HepG2 (cell line): Measurements from ENCODE around the gene MYADML2. TPM values are rescaled to one million over a fixed set of nuclear protein-coding genes. Genes with fewer than 3 reads are reported as not detected.

ENCODE experiments used
- FOXO4 ChIP-seq: sonication (generic); formaldehyde crosslinking; conservative IDR thresholded peaks from 2 replicates; pipeline ENCODE4 v1.8.1; 2023; ENCODE audit warnings: missing genetic modification reagents
- MAZ ChIP-seq, 2 experiments: sonication (generic) in 1 of 2; formaldehyde crosslinking in 1 of 2; IDR thresholded peaks; 2 replicates each; pipeline versions ENCODE4 v1.5.0 to v1.6.1; 2012 to 2020; ENCODE audit warnings: low read depth in 2 of 2, mild to moderate bottlenecking in 2 of 2, borderline replicate concordance in 1 of 2, improper control_type of control experiment in 1 of 2, low read length in 1 of 2, missing genetic modification reagents in 1 of 2, moderate library complexity in 1 of 2
- MED8 ChIP-seq: sonication (generic); formaldehyde crosslinking; IDR thresholded peaks from 2 replicates; pipeline ENCODE4 v1.8.1; 2023; ENCODE audit warnings: mild to moderate bottlenecking, missing genetic modification reagents; ENCODE audit not compliant: insufficient replicate concordance
- MLLT10 ChIP-seq: sonication (generic); formaldehyde crosslinking; IDR thresholded peaks from 2 replicates; pipeline ENCODE4 v1.4.0; 2020; ENCODE audit warnings: missing genetic modification reagents
- MTERF4 ChIP-seq: sonication (generic); formaldehyde crosslinking; IDR thresholded peaks from 2 replicates; pipeline ENCODE4 v1.8.0; 2023; ENCODE audit warnings: mild to moderate bottlenecking, missing genetic modification reagents
- NR2F2 ChIP-seq: IDR thresholded peaks from 2 replicates; pipeline ENCODE4 v1.6.1; 2012; ENCODE audit warnings: low read depth, inconsistent platforms, borderline replicate concordance
- SNRNP70 ChIP-seq: fragments of 200-400 bp; formaldehyde crosslinking; IDR thresholded peaks from 2 replicates; pipeline ENCODE4 v1.6.1; 2017; ENCODE audit warnings: mild to moderate bottlenecking, low read depth, low read length, moderate library complexity
- SP1 ChIP-seq, 2 experiments: fragments of 450-650 bp in 1 of 2; sonication (generic) in 1 of 2; formaldehyde crosslinking in 1 of 2; IDR thresholded peaks; 2 replicates each; pipeline versions ENCODE4 v1.4.0 to v1.6.1; 2016 to 2020; ENCODE audit warnings: missing genetic modification reagents in 1 of 2
- SRY ChIP-seq: sonication (generic); formaldehyde crosslinking; IDR thresholded peaks from 2 replicates; pipeline ENCODE4 v1.8.0; 2022; ENCODE audit warnings: mild to moderate bottlenecking, missing genetic modification reagents
- TBP ChIP-seq: sonication (generic); formaldehyde crosslinking; IDR thresholded peaks from 2 replicates; pipeline ENCODE4 v1.5.0; 2020; ENCODE audit warnings: missing genetic modification reagents
- ZBTB34 ChIP-seq: sonication (generic); formaldehyde crosslinking; IDR thresholded peaks from 2 replicates; pipeline ENCODE4 v1.8.0; 2022; ENCODE audit warnings: mild to moderate bottlenecking, missing genetic modification reagents
- ZNF18 ChIP-seq: sonication (generic); formaldehyde crosslinking; IDR thresholded peaks from 2 replicates; pipeline ENCODE4 v1.8.0; 2022; ENCODE audit warnings: mild to moderate bottlenecking, missing genetic modification reagents; ENCODE audit not compliant: insufficient replicate concordance
- ZNF224 ChIP-seq: sonication (generic); formaldehyde crosslinking; IDR thresholded peaks from 2 replicates; pipeline ENCODE4 v1.5.0; 2020; ENCODE audit warnings: mild to moderate bottlenecking, missing genetic modification reagents
- ZNF263 ChIP-seq: sonication (generic); formaldehyde crosslinking; IDR thresholded peaks from 2 replicates; pipeline ENCODE4 v1.4.0; 2020; ENCODE audit warnings: missing genetic modification reagents
- ZNF460 ChIP-seq: sonication (generic); formaldehyde crosslinking; IDR thresholded peaks from 2 replicates; pipeline ENCODE4 v1.5.1; 2020; ENCODE audit warnings: missing genetic modification reagents, mild to moderate bottlenecking, borderline replicate concordance
- ZNF7 ChIP-seq: IDR thresholded peaks from 2 replicates; pipeline ENCODE4 v1.6.1; 2016; ENCODE audit warnings: missing biosample characterization, missing genetic modification reagents
- ZNF766 ChIP-seq: sonication (generic); formaldehyde crosslinking; IDR thresholded peaks from 2 replicates; pipeline ENCODE4 v1.5.0; 2020; ENCODE audit warnings: missing genetic modification reagents, borderline replicate concordance
- polyA plus RNA-seq, 8 experiments: library from polyadenylated mRNA; depleted of rRNA in 3 of 8; stranded (reverse) in 7 of 8; unstranded in 1 of 8; fragments of >200 nt; fragmentation: Illumina TruSeq in 4 of 8; extraction: Trizol in 4 of 8; gene quantifications; 2 replicates each; pipeline versions ENCODE4 v1.2.1 to v1.2.3, GENCODE V29; 2011 to 2016; ENCODE audit warnings: low read depth in 4 of 8, missing spikeins in 1 of 8, mixed read lengths in 1 of 8; ENCODE audit not compliant: insufficient read depth in 1 of 8
- total RNA-seq, 5 experiments: library from RNA; depleted of rRNA; stranded (reverse); fragments of >200 nt; fragmentation: Illumina TruSeq; extraction: Trizol; gene quantifications; 2 replicates each; pipeline ENCODE4 v1.2.3, GENCODE V29; 2016; ENCODE audit warnings: low read depth in 1 of 5
- TF ChIP-seq, protein P1 (sequence below): sonication (generic); formaldehyde crosslinking; IDR thresholded peaks from 2 replicates; pipeline ENCODE4 v1.5.1; 2020; ENCODE audit warnings: missing genetic modification reagents, mild to moderate bottlenecking, borderline replicate concordance
- TF ChIP-seq, protein P2 (sequence below): sonication (generic); formaldehyde crosslinking; IDR thresholded peaks from 2 replicates; pipeline ENCODE4 v1.4.0; 2020; ENCODE audit warnings: low read depth, mild to moderate bottlenecking, missing genetic modification reagents

Gene MYADML2
- total and polyA plus RNA-seq, 2 of the 13 experiments (the other 11 are each of a cell fraction or from before 2014, with no cell fraction given): not detected

DNA sequence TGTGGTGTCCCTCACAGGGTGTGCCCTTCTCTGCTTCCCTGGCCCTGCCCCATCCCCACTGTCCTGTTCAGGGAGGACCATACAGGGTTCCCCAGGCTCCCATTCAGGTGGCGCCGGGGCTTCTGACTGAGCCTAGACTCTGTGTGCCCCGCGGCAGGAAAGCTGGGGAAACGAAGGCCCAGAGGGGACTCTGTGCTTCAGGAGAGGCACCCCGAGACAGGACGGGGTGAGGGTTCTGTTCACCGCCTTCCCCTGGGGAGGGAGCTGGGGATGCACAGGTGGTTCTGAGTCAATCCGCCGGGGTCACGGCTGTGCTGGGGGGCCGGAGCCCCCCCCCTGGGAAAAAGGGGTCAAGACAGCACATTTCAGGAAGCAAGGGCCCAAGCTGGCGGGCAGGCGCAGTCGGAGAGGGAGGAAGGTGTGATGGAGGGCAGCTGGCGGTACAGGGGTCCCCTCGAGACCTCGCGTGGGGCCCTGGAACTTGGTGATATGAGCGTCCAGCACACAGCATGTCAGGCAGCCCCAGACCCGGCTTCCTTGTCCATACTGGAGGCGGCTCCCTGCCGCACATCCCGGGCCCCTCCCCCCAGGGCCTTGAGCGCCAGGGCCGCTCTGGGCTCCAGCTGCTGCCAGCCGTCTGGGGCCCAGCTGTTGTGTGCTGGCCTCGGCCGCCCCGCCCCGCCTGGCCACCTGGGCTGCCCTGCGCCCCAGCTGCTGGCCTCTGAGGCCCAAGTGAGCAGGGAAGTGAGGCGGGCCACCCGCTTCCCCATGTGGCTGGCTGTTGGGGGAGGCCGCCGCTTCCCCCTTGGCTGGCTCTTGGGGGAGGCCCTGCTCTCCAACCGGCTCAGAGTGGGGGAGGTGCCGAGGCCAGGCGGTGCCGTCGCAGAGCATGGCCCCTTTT, 19.6 kb upstream of the MYADML2 start (continued):
- TF ChIP-seq ZBTB34 (CRISPR knock-in tag) (peak; percentile 66), SNRNP70 (no peak), SP1 (IDR thresholded peaks at IDR 0.05) (no peak), SP1 (CRISPR knock-in tag; IDR thresholded peaks at IDR 0.05) (peak; percentile 64), ZNF224 (peak; percentile 54; the same call in 1 of the 2 replicates), MED8 (peak; percentile 95), MAZ (IDR thresholded peaks at IDR 0.05; ENCODE audit: borderline replicate concordance, low read depth, low read length) (peak; percentile 66), MAZ (CRISPR knock-in tag; IDR thresholded peaks at IDR 0.05; ENCODE audit: low read depth) (peak; percentile 94), ZNF460 (CRISPR knock-in tag) (peak; percentile 70; the same call in 1 of the 2 replicates), ZNF7 (CRISPR knock-in tag) (0 out of 2 replicates have a peak, but pooled peaks have one; percentile 42), ZNF766 (CRISPR knock-in tag) (no peak), NR2F2 (peak; percentile 76; the same call in 1 of the 2 replicates), FOXO4 (CRISPR knock-in tag) (no peak), TBP (CRISPR knock-in tag) (no peak), ZNF18 (CRISPR knock-in tag) (peak; percentile 80), ZNF263 (CRISPR knock-in tag) (no peak), MTERF4 (CRISPR knock-in tag) (0 out of 2 replicates have a peak, but pooled peaks have one; percentile 78), MLLT10 (CRISPR knock-in tag) (no peak), SRY (CRISPR knock-in tag) (peak; percentile 52; the same call in 1 of the 2 replicates)
- TF ChIP-seq, protein P1, sequence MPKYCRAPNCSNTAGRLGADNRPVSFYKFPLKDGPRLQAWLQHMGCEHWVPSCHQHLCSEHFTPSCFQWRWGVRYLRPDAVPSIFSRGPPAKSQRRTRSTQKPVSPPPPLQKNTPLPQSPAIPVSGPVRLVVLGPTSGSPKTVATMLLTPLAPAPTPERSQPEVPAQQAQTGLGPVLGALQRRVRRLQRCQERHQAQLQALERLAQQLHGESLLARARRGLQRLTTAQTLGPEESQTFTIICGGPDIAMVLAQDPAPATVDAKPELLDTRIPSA (CRISPR knock-in tag): peak; percentile 71; the same call in 1 of the 2 replicates
- TF ChIP-seq, protein P2, sequence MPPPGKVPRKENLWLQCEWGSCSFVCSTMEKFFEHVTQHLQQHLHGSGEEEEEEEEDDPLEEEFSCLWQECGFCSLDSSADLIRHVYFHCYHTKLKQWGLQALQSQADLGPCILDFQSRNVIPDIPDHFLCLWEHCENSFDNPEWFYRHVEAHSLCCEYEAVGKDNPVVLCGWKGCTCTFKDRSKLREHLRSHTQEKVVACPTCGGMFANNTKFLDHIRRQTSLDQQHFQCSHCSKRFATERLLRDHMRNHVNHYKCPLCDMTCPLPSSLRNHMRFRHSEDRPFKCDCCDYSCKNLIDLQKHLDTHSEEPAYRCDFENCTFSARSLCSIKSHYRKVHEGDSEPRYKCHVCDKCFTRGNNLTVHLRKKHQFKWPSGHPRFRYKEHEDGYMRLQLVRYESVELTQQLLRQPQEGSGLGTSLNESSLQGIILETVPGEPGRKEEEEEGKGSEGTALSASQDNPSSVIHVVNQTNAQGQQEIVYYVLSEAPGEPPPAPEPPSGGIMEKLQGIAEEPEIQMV (CRISPR knock-in tag): 0 out of 2 replicates have a peak, but pooled peaks have one; percentile 74
